Activated CD8-positive, alpha-beta T cell treated with anti-CD3 and anti-CD28 coated beads, Interleukin-2, amount 10 ng/mL, durations not matched to agents 7 days and 5 days (primary cell): ENCODE measurements around the gene WWC1. TPM values are rescaled to one million over a fixed set of nuclear protein-coding genes. Genes with fewer than 3 reads are reported as not detected.

Experiments used
- ATAC-seq: fragments of 150-1000 bp; cut with Tn5 transposase; one replicate; pipeline ENCODE4 v1.10.0; 2021; ENCODE audit warnings: moderate library complexity
- CTCF ChIA-PET: fragments of 350-600 bp; sonication (Branson Sonifier 250); formaldehyde crosslinking; loops from one replicate; lab custom pipeline; 2021; ENCODE audit warnings: antibody characterized with exemption; lab: Charles Lee
- POLR2A ChIA-PET: fragments of 350-600 bp; sonication (Branson Sonifier 250); formaldehyde crosslinking; loops from one replicate; lab custom pipeline; 2021; ENCODE audit warnings: antibody characterized with exemption; lab: Charles Lee
- DNase-seq: peaks from one replicate; pipeline ENCODE4 v3.0.0-alpha.2; 2020
- H3K27ac Mint-ChIP-seq: one replicate; pipeline ENCODE4 v1.8.0; 2021; ENCODE audit warnings: mild to moderate bottlenecking, mixed read lengths
- H3K27me3 Mint-ChIP-seq: one replicate; pipeline ENCODE4 v1.8.0; 2021; ENCODE audit warnings: low read depth, mixed read lengths
- H3K36me3 Mint-ChIP-seq: one replicate; pipeline ENCODE4 v1.8.0; 2021; ENCODE audit warnings: low read depth, mixed read lengths
- H3K4me1 Mint-ChIP-seq: one replicate; pipeline ENCODE4 v1.8.0; 2021; ENCODE audit warnings: low read depth, mixed read lengths
- H3K4me3 Mint-ChIP-seq: one replicate; pipeline ENCODE4 v1.8.0; 2021; ENCODE audit warnings: mild to moderate bottlenecking, mixed read lengths
- H3K9me3 Mint-ChIP-seq: one replicate; pipeline ENCODE4 v1.8.0; 2022; ENCODE audit warnings: mixed read lengths; ENCODE audit not compliant: insufficient read depth
- total RNA-seq, 2 experiments: library from RNA; stranded (reverse); gene quantifications; one replicate each; pipeline ENCODE4 v1.2.3, GENCODE V29; 2021

The WWC1 gene
- total RNA-seq, 2 experiments from 2014 or later, result not detected

GRCh38 chr5:168377525-168377924 is 86.1 kb downstream of the WWC1 start:
- Mint-ChIP-seq H3K27ac (no peak overlapping the region), H3K36me3 (no peaks in the 10 kb centered on the region), H3K4me3 (no peak overlapping the region), H3K27me3 (peaks cover 3% of the 10 kb centered on the region), H3K9me3 (no peaks in the 10 kb centered on the region), H3K4me1 (peaks cover 7% of the 10 kb centered on the region)
- CTCF ChIA-PET, result interaction anchor here (0.9 kb wide), 1 partner anchor 199 kb away, joined by 3 read pairs; no protein-coding TSS in a partner anchor
- POLR2A ChIA-PET, result no interaction called here
- DNase-seq (peak; percentile 25), ATAC-seq (no peak)

GRCh38 chr5:168378741-168379140 is 87.3 kb downstream of the WWC1 start:
- CTCF ChIA-PET, result no interaction called here
- POLR2A ChIA-PET, result no interaction called here
- H3K4me3 Mint-ChIP-seq, result no peak overlapping the region
- ATAC-seq, result no peak
- H3K9me3 Mint-ChIP-seq, result peaks cover under 1% of the 10 kb centered on the region
- no peak overlapping the region for H3K27ac Mint-ChIP-seq
- DNase-seq, result no peak
- peaks cover 4% of the 10 kb centered on the region for H3K36me3 Mint-ChIP-seq
- peaks cover 13% of the 10 kb centered on the region for H3K4me1 Mint-ChIP-seq
- peaks cover 3% of the 10 kb centered on the region for H3K27me3 Mint-ChIP-seq

- Mint-ChIP-seq H3K27ac (no peak overlapping the region), H3K27me3 (peaks cover 3% of the 10 kb centered on the region), H3K4me3 (no peak overlapping the region), H3K9me3 (peaks cover 3% of the 10 kb centered on the region), H3K4me1 (peaks cover 10% of the 10 kb centered on the region), H3K36me3 (peaks cover 4% of the 10 kb centered on the region)
- DNase-seq (no peak), ATAC-seq (no peak)
- ChIA-PET CTCF (no interaction called here), POLR2A (no interaction called here)
Measured at GRCh38 chr5:168382421-168382820, 91.0 kb downstream of the WWC1 start.

- DNase-seq (no peak), ATAC-seq (no peak)
- ChIA-PET POLR2A (no interaction called here), CTCF (no interaction called here)
- no peaks in the 10 kb centered on the region for H3K9me3 Mint-ChIP-seq
- H3K4me3 Mint-ChIP-seq, result no peak overlapping the region
- H3K27ac Mint-ChIP-seq, result no peak overlapping the region
- peaks cover 3% of the 10 kb centered on the region for H3K27me3 Mint-ChIP-seq
- H3K4me1 Mint-ChIP-seq, result no peaks in the 10 kb centered on the region
- H3K36me3 Mint-ChIP-seq, result no peaks in the 10 kb centered on the region
Measured at GRCh38 chr5:168390491-168390890, 99.0 kb downstream of the WWC1 start.

- no peaks in the 10 kb centered on the region for H3K4me1 Mint-ChIP-seq
- no peaks in the 10 kb centered on the region for H3K9me3 Mint-ChIP-seq
- peaks cover 7% of the 10 kb centered on the region for H3K27me3 Mint-ChIP-seq
- ChIA-PET CTCF (no interaction called here), POLR2A (no interaction called here)
- no peak overlapping the region for H3K27ac Mint-ChIP-seq
- no peak overlapping the region for H3K4me3 Mint-ChIP-seq
- H3K36me3 Mint-ChIP-seq, result no peaks in the 10 kb centered on the region
- DNase-seq (no peak), ATAC-seq (no peak)
Measured at GRCh38 chr5:168393773-168394172, 102.3 kb downstream of the WWC1 start.

- CTCF ChIA-PET, result no interaction called here
Measured at GRCh38 chr5:168400429-168401220, 109.2 kb downstream of the WWC1 start.

GRCh38 chr5:168401226-168401625 is 109.8 kb downstream of the WWC1 start:
- no peaks in the 10 kb centered on the region for H3K36me3 Mint-ChIP-seq
- CTCF ChIA-PET, result no interaction called here
- POLR2A ChIA-PET, result no interaction called here
- no peaks in the 10 kb centered on the region for H3K4me1 Mint-ChIP-seq
- H3K4me3 Mint-ChIP-seq, result no peak overlapping the region
- ATAC-seq (no peak), DNase-seq (no peak)
- H3K27ac Mint-ChIP-seq, result no peak overlapping the region
- peaks cover 14% of the 10 kb centered on the region for H3K27me3 Mint-ChIP-seq
- H3K9me3 Mint-ChIP-seq, result no peaks in the 10 kb centered on the region

More at GRCh38 chr5:168400429-168401220, 109.2 kb downstream of the WWC1 start:
- Mint-ChIP-seq H3K9me3 (no peaks in the 10 kb centered on the region), H3K4me3 (no peak overlapping the region), H3K4me1 (no peaks in the 10 kb centered on the region), H3K36me3 (no peaks in the 10 kb centered on the region), H3K27me3 (peaks cover 13% of the 10 kb centered on the region), H3K27ac (no peak overlapping the region)
- DNase-seq (no peak), ATAC-seq (no peak)
- POLR2A ChIA-PET, result no interaction called here

GRCh38 chr5:168401880-168402279 is 110.4 kb downstream of the WWC1 start:
- Mint-ChIP-seq H3K27ac (no peak overlapping the region), H3K9me3 (no peaks in the 10 kb centered on the region), H3K36me3 (no peaks in the 10 kb centered on the region), H3K4me1 (no peaks in the 10 kb centered on the region), H3K4me3 (no peak overlapping the region), H3K27me3 (peaks cover 13% of the 10 kb centered on the region)
- ChIA-PET POLR2A (no interaction called here), CTCF (no interaction called here)
- ATAC-seq (no peak), DNase-seq (no peak)

GRCh38 chr5:168404365-168404764 is 112.9 kb downstream of the WWC1 start:
- DNase-seq (no peak), ATAC-seq (no peak)
- H3K27ac Mint-ChIP-seq, result no peak overlapping the region
- H3K4me3 Mint-ChIP-seq, result no peak overlapping the region
- CTCF ChIA-PET, result no interaction called here
- H3K9me3 Mint-ChIP-seq, result no peaks in the 10 kb centered on the region
- H3K27me3 Mint-ChIP-seq, result peaks cover 11% of the 10 kb centered on the region
- POLR2A ChIA-PET, result no interaction called here
- peaks cover 8% of the 10 kb centered on the region for H3K4me1 Mint-ChIP-seq
- no peaks in the 10 kb centered on the region for H3K36me3 Mint-ChIP-seq

- ATAC-seq, result no peak
- Mint-ChIP-seq H3K36me3 (no peaks in the 10 kb centered on the region), H3K27ac (no peak overlapping the region), H3K9me3 (no peaks in the 10 kb centered on the region), H3K4me1 (peaks cover 21% of the 10 kb centered on the region), H3K4me3 (no peak overlapping the region), H3K27me3 (peaks cover 13% of the 10 kb centered on the region)
- CTCF ChIA-PET, result no interaction called here
- DNase-seq, result no peak
- POLR2A ChIA-PET, result no interaction called here
Measured at GRCh38 chr5:168407211-168407610, 115.8 kb downstream of the WWC1 start.

- H3K36me3 Mint-ChIP-seq, result no peaks in the 10 kb centered on the region
- H3K27me3 Mint-ChIP-seq, result peaks cover 19% of the 10 kb centered on the region
- peaks cover 21% of the 10 kb centered on the region for H3K4me1 Mint-ChIP-seq
- DNase-seq, result no peak
- H3K4me3 Mint-ChIP-seq, result no peak overlapping the region
- H3K9me3 Mint-ChIP-seq, result no peaks in the 10 kb centered on the region
- no peak overlapping the region for H3K27ac Mint-ChIP-seq
- POLR2A ChIA-PET, result no interaction called here
- CTCF ChIA-PET, result no interaction called here
- ATAC-seq, result no peak
Measured at GRCh38 chr5:168408561-168409305, 117.3 kb downstream of the WWC1 start.
